Raji (cell line): ENCODE data around the gene ERCC3.

Experiments
- POLR2A ChIP-seq: IDR thresholded peaks from 2 replicates; pipeline ENCODE4 v1.6.1; 2011; ENCODE audit warnings: low read depth, low read length, control low read depth; ENCODE audit not compliant: insufficient read depth

The ERCC3 gene

DNA sequence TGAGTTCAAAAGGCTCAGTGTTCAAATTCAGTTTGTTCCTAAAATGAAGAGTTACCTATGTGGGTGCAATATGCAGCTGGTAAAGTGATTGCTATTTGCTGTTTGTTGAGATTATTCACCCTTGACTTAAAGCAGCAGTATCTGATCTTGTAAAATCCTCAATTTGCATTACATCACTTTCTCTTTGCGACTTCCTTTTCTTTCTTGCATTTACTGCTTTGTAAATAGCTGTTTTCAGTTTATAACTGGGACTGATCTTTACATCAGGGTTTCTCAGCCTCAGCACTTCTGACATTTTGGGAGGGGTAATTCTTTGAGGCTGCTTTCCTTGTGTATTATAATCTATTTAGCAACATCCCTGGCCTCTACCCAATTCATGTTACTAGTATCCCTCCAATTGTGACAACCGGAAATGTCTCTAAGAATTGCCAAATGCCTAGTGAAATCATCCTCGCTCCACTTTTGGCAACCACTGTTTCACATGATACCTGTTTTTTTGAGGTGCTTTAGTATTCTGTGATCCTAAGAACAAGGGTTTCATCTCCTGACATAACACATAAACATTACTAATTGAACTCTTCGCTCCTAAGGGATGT lies 12.1 kb upstream of the ERCC3 start:
- no peak for TF ChIP-seq POLR2A

DNA sequence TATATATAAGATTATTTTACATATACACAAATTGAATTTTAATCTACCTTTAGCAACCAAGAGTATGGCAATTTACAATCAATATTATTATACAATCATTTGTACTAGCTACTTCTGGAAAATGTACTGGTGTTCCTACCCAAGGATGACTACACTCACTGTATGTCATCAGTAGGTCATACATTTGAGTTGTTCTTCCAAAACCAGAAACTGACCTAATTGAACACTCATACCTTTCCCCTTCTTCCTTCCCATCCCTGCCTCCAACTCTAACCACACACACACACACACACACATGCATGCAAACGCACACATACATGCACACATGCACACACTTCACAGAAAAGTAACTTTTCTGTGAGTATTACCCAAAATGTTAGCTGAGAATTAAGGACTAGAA lies 8.2 kb upstream of the ERCC3 start:
- no peak for TF ChIP-seq POLR2A

GRCh38 chr2:127293386-127293747 lies 577 bp downstream of the ERCC3 start:
- no peak for TF ChIP-seq POLR2A

- no peak for TF ChIP-seq POLR2A
These were observed 5.7 kb downstream of the ERCC3 start for GRCh38 chr2:127288274-127288673.

DNA sequence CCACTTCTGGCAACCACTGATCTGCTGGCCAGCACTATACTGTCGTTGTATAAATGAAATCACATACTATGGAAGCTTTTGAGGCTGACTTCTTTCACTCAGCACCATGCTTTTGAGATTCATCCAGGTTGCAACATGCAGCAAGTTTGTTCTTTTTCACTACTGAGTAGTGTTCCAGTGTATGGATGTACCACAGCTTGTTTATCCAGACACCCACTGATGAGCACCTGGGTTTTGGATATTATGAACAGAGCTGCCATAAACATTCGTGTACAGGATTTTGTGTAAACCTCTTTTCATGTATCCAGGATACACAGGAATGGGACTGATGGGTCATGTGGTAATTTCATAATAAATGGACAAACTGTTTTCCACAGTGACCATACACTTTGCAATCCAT lies 10.7 kb downstream of the ERCC3 start:
- no peak for TF ChIP-seq POLR2A

DNA sequence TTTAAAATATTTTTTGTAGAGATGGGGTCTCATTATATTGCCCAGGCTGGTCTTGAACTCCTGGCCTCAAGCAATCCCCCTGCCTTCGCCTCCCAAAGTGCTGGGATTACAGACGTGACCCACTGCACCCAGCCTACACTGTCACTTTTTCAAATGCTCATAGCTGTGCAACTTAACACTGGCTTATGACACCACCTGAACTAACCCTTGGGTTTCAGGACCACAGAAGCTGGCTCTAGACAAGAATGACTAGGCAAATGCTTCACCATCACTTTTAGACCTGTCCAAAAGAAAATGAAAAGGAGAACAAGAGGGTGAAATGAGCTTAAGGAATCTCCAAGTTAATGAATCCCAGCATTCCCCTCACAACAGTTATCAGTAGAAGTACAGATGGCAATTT lies 13.3 kb downstream of the ERCC3 start:
- TF ChIP-seq POLR2A, result no peak

GRCh38 chr2:127279781-127280180 lies 14.2 kb downstream of the ERCC3 start:
- TF ChIP-seq POLR2A, result no peak

DNA sequence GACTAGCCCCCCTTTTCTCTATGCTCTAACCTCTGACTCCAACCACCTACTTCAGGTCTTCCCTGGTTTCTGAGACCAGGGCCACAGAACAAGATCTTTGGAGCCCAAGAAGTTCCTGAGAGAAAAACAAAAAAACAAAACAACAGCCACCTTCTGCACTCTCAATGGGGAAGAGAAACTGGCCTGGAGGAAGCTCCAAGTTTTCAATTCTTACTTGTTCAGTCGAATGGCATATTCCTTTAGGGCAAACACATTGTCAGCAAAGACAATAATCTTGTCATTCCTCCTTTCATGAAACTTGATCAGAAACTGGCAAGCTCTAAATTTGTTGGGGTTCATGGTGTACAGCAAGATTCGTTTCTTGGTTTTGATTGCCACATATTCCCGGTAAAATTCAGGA lies 15.0 kb downstream of the ERCC3 start:
- no peak for TF ChIP-seq POLR2A

DNA sequence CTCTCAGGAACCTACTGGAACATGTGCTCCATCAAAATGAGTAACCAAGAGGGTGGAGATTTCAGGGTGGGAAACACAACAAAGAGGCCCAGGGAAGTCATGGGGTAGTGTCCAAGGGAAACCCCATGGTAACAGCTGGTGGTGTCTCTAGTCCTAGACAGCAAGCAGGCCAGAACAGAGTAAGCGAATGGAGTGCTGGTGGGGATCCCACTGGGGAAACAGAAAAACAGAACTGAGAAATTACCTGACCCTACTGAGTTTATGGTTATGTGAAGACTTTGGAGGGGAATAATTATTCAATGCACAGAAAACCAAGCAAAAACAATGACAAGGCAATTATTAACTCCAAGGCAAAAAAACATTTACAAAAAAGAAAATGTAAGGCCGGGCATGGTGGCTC lies 16.9 kb downstream of the ERCC3 start:
- no peak for TF ChIP-seq POLR2A

- TF ChIP-seq POLR2A, result no peak
These were observed 18.2 kb downstream of the ERCC3 start for GRCh38 chr2:127275789-127276188.

GRCh38 chr2:127275356-127275755 lies 18.6 kb downstream of the ERCC3 start:
- TF ChIP-seq POLR2A, result no peak

- no peak for TF ChIP-seq POLR2A
These were observed 23.3 kb downstream of the ERCC3 start for GRCh38 chr2:127270663-127271062.

DNA sequence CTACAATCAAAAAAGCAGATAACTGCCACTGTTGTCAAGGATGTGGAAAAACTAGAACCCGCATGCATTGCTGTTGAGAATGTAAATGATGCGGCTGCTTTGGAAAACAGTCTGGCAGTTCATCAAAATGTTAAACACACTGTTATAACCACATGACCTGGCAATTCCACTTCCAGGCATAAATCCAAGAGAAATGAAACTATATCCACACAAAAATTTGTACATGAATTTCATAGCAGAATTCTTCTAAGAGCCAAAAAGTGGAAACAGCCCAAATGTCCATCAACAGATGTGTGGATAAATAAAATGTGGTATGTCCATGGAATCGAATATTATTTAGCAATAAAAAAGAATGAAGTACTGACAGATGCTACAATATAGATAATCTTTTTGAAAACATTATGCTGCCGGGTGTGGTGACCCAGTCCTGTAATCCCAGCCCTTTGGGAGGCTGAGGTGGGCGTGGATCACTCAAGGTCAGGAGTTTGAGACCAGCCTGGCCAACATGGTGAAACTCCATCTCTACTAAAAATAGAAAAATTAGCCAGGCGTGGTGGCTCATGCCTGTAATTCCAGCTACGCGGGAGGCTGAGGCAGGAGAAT lies 32.0 kb downstream of the ERCC3 start:
- no peak for TF ChIP-seq POLR2A

DNA sequence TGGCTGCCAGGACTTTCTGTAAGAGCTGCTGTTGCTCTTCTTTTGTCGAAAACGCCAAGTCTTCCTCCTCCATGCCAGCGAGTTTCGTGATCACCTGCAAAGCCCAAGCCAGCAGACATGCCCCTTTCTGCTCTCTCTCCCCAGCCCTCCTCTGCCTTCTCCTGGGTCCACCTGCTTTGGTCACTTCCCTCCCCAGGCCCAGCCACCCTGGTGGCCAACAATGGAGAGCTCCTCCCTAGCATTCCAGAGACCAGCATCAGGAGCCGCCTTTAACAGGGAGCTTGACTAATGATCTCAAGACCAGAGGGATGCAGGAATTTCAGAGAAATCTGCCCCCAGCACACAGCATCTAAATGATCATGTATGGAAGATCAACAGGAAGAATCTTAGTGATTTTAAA lies 34.6 kb downstream of the ERCC3 start:
- no peak for TF ChIP-seq POLR2A

DNA sequence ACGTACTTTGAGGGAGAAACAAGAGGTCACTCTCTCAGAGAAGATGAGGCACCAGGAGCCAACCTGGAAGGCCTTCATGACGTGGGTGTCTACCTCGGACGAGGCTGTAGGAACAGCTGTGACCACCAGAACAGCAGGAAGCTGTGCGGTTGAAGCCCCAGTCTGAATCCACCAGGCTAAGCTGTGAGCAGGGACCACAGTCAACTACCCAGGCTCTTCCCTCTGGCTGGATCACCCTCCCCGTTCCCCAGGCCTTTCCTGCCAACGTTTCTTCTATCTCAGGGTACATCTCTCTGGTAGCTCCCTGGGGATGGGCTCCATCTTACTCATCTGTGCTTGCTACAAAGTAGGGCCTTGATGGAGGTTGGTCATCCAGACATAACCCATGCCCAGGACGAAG lies 37.1 kb downstream of the ERCC3 start:
- no peak for TF ChIP-seq POLR2A

GRCh38 chr2:127256381-127256780 lies 37.6 kb downstream of the ERCC3 start:
- no peak for TF ChIP-seq POLR2A

GRCh38 chr2:127255721-127256120 lies 38.2 kb downstream of the ERCC3 start:
- no peak for TF ChIP-seq POLR2A
